Activated T-helper 2 cell treated with anti-CD3 and anti-CD28 coated beads, Interferon-gamma antibody, Interleukin-2, Interleukin-4, amounts not matched to agents 10 μg/mL and 5 μg/mL and 100 μg/mL, durations not matched to agents 14 hours and 24 hours and 36 hours (primary cell): ENCODE data around the gene FLOT1. TPM values are rescaled to one million over a fixed set of nuclear protein-coding genes. Genes with fewer than 3 reads are reported as not detected.

Experiments used
- DNase-seq: peaks from one replicate; pipeline ENCODE4 v3.0.0; 2021; ENCODE audit warnings: low spot score
- H3K27ac Mint-ChIP-seq: one replicate; pipeline ENCODE4 v1.8.0; 2021; ENCODE audit warnings: mixed read lengths
- H3K27me3 Mint-ChIP-seq: one replicate; pipeline ENCODE4 v1.8.0; 2021; ENCODE audit warnings: low read depth, mixed read lengths
- H3K36me3 Mint-ChIP-seq: one replicate; pipeline ENCODE4 v1.8.0; 2021; ENCODE audit warnings: low read depth, mixed read lengths
- H3K4me1 Mint-ChIP-seq: one replicate; pipeline ENCODE4 v1.8.0; 2021; ENCODE audit warnings: low read depth, mixed read lengths
- H3K4me3 Mint-ChIP-seq: one replicate; pipeline ENCODE4 v1.8.0; 2021; ENCODE audit warnings: low read depth, mild to moderate bottlenecking, moderate library complexity, mixed read lengths
- H3K9me3 Mint-ChIP-seq: one replicate; pipeline ENCODE4 v1.8.0; 2021; ENCODE audit warnings: mixed read lengths
- intact Hi-C: fragments of 100-400 bp; cut with micrococcal nuclease; formaldehyde crosslinking; loops from one replicate; pipeline ENCODE4 v1.15.1; 2023
- total RNA-seq: library from RNA; stranded (reverse); gene quantifications from 2 replicates; pipeline ENCODE4 v1.2.3, GENCODE V29; 2022

FLOT1 gene
- total RNA-seq, 1 donor from 2014 or later, result 214 TPM

GRCh38 chr6:30689022-30689865 is 53.2 kb downstream of the FLOT1 start:
- intact Hi-C loops, result loop anchor here (5.0 kb wide), 2 partner anchors 132 to 963 kb away; partner anchors contain the start of genes BAG6, GNL1 and PRR3
- Mint-ChIP-seq H3K27ac (no peak overlapping the region), H3K36me3 (peaks cover 25% of the 10 kb centered on the region), H3K4me1 (peaks cover 31% of the 10 kb centered on the region), H3K27me3 (no peaks in the 10 kb centered on the region), H3K9me3 (no peaks in the 10 kb centered on the region), H3K4me3 (peak overlapping the region; percentile 97)
- DNase-seq, result no peak

GRCh38 chr6:30688569-30688968 is 53.9 kb downstream of the FLOT1 start:
- Mint-ChIP-seq H3K36me3 (peaks cover 32% of the 10 kb centered on the region), H3K4me1 (peaks cover 31% of the 10 kb centered on the region), H3K9me3 (no peaks in the 10 kb centered on the region), H3K27me3 (no peaks in the 10 kb centered on the region), H3K27ac (peak overlapping the region; percentile 93), H3K4me3 (peak overlapping the region; percentile 97)
- intact Hi-C loops, result loop anchor here (5.0 kb wide), 2 partner anchors 131 to 964 kb away; partner anchors contain the start of genes BAG6, GNL1 and PRR3
- DNase-seq, result no peak

GRCh38 chr6:30687659-30688431 is 54.6 kb downstream of the FLOT1 start:
- Mint-ChIP-seq H3K4me1 (peaks cover 31% of the 10 kb centered on the region), H3K9me3 (no peaks in the 10 kb centered on the region), H3K36me3 (peaks cover 39% of the 10 kb centered on the region), H3K4me3 (peak overlapping the region; percentile 97), H3K27me3 (no peaks in the 10 kb centered on the region), H3K27ac (peak overlapping the region; percentile 93)
- no peak for DNase-seq
- intact Hi-C loops, result loop anchor here (1.0 to 5.0 kb wide), 3 partner anchors 29 to 964 kb away; partner anchors contain the start of genes BAG6, GNL1, MDC1 and PRR3

GRCh38 chr6:30686908-30687658 is 55.4 kb downstream of the FLOT1 start:
- Mint-ChIP-seq H3K4me3 (peak overlapping the region; percentile 97), H3K4me1 (peaks cover 33% of the 10 kb centered on the region), H3K27ac (peak overlapping the region; percentile 93), H3K36me3 (peaks cover 46% of the 10 kb centered on the region), H3K9me3 (no peaks in the 10 kb centered on the region), H3K27me3 (no peaks in the 10 kb centered on the region)
- intact Hi-C loops, result loop anchor here (1.0 to 5.0 kb wide), 3 partner anchors 30 to 965 kb away; partner anchors contain the start of genes BAG6, GNL1, MDC1 and PRR3
- peak; percentile 79 for DNase-seq

GRCh38 chr6:30686009-30686907 is 56.2 kb downstream of the FLOT1 start, which contains the start of gene PPP1R18:
Gene PPP1R18 (minus strand): TSS chr6:30686645. CDS start chr6:30686018, 627 bp downstream.
- Mint-ChIP-seq H3K27ac (peak within 1 kb of the TSS; percentile 93), H3K36me3 (peaks cover 54% of the 10 kb centered on the region), H3K4me3 (peak within 1 kb of the TSS; percentile 97), H3K4me1 (peaks cover 32% of the 10 kb centered on the region), H3K27me3 (no peaks in the 10 kb centered on the region), H3K9me3 (no peaks in the 10 kb centered on the region)
- peak; percentile 74 for DNase-seq
- intact Hi-C loops, result loop anchor here (5.0 kb wide), 2 partner anchors 129 to 966 kb away; partner anchors contain the start of genes BAG6, GNL1 and PRR3

GRCh38 chr6:30685157-30686008 is 57.1 kb downstream of the FLOT1 start:
- Mint-ChIP-seq H3K27me3 (no peaks in the 10 kb centered on the region), H3K4me1 (peaks cover 33% of the 10 kb centered on the region), H3K36me3 (peaks cover 61% of the 10 kb centered on the region), H3K4me3 (peak overlapping the region; percentile 97), H3K27ac (peak overlapping the region; percentile 93), H3K9me3 (no peaks in the 10 kb centered on the region)
- intact Hi-C loops, result loop anchor here (5.0 kb wide), 2 partner anchors 128 to 967 kb away; partner anchors contain the start of genes BAG6, GNL1 and PRR3
- no peak for DNase-seq

- Mint-ChIP-seq H3K27ac (peak overlapping the region; percentile 96), H3K27me3 (no peaks in the 10 kb centered on the region), H3K4me3 (peak overlapping the region; percentile 97), H3K4me1 (peaks cover 34% of the 10 kb centered on the region), H3K36me3 (peaks cover 70% of the 10 kb centered on the region), H3K9me3 (no peaks in the 10 kb centered on the region)
- intact Hi-C loops, result loop anchor here (5.0 kb wide), 8 partner anchors 53 to 968 kb away; partner anchors contain the start of genes BAG6, GNL1, HLA-E and PRR3
- DNase-seq, result no peak
Measured at GRCh38 chr6:30684386-30685156, 57.9 kb downstream of the FLOT1 start.

- H3K27ac Mint-ChIP-seq, result peak overlapping the region; percentile 96
- no peaks in the 10 kb centered on the region for H3K9me3 Mint-ChIP-seq
- intact Hi-C loops, result loop anchor here (5.0 kb wide), 6 partner anchors 53 to 357 kb away; partner anchors contain the start of genes HLA-E and TRIM39
- no peaks in the 10 kb centered on the region for H3K27me3 Mint-ChIP-seq
- H3K4me3 Mint-ChIP-seq, result peak overlapping the region; percentile 97
- no peak for DNase-seq
- H3K4me1 Mint-ChIP-seq, result peaks cover 35% of the 10 kb centered on the region
- H3K36me3 Mint-ChIP-seq, result peaks cover 76% of the 10 kb centered on the region
Measured at GRCh38 chr6:30683980-30684338, 58.5 kb downstream of the FLOT1 start.

GRCh38 chr6:30683183-30683979 is 59.1 kb downstream of the FLOT1 start:
- H3K27me3 Mint-ChIP-seq, result no peaks in the 10 kb centered on the region
- peak overlapping the region; percentile 96 for H3K27ac Mint-ChIP-seq
- peaks cover 32% of the 10 kb centered on the region for H3K4me1 Mint-ChIP-seq
- intact Hi-C loops, result loop anchor here (5.0 kb wide), 6 partner anchors 54 to 356 kb away; partner anchors contain the start of genes HLA-E and TRIM39
- DNase-seq, result no peak
- H3K4me3 Mint-ChIP-seq, result peak overlapping the region; percentile 97
- no peaks in the 10 kb centered on the region for H3K9me3 Mint-ChIP-seq
- peaks cover 81% of the 10 kb centered on the region for H3K36me3 Mint-ChIP-seq
